Panc1 (cell line): ENCODE data around the gene CORO1C.

Source experiments
- POLR2AphosphoS5 ChIP-seq: IDR thresholded peaks from 2 replicates; pipeline ENCODE4 v1.6.1; 2012; ENCODE audit warnings: mild to moderate bottlenecking, low read depth, low read length, moderate library complexity
- SIN3A ChIP-seq: IDR thresholded peaks from 2 replicates; pipeline ENCODE4 v1.6.1; 2012; ENCODE audit warnings: low read depth, mild to moderate bottlenecking, low read length, moderate library complexity, borderline replicate concordance; ENCODE audit not compliant: insufficient read depth
- TCF7L2 ChIP-seq: IDR thresholded peaks from 2 replicates; pipeline ENCODE4 v1.6.1; 2011; ENCODE audit warnings: mild to moderate bottlenecking, low read depth, low read length, inconsistent platforms
- TF ChIP-seq, protein P1 (sequence below), 2 experiments: IDR thresholded peaks; 2 replicates each; pipeline ENCODE4 v1.6.1; 2011 to 2012; ENCODE audit warnings: low read depth in 2 of 2, control low read depth in 1 of 2, low read length in 1 of 2, mild to moderate bottlenecking in 1 of 2, moderate library complexity in 1 of 2; ENCODE audit not compliant: insufficient read depth in 1 of 2
- TF ChIP-seq, protein P2 (sequence below): fragments of 450-650 bp; IDR thresholded peaks from 2 replicates; pipeline ENCODE4 v1.5.1; 2017; ENCODE audit warnings: mild to moderate bottlenecking

DNA sequence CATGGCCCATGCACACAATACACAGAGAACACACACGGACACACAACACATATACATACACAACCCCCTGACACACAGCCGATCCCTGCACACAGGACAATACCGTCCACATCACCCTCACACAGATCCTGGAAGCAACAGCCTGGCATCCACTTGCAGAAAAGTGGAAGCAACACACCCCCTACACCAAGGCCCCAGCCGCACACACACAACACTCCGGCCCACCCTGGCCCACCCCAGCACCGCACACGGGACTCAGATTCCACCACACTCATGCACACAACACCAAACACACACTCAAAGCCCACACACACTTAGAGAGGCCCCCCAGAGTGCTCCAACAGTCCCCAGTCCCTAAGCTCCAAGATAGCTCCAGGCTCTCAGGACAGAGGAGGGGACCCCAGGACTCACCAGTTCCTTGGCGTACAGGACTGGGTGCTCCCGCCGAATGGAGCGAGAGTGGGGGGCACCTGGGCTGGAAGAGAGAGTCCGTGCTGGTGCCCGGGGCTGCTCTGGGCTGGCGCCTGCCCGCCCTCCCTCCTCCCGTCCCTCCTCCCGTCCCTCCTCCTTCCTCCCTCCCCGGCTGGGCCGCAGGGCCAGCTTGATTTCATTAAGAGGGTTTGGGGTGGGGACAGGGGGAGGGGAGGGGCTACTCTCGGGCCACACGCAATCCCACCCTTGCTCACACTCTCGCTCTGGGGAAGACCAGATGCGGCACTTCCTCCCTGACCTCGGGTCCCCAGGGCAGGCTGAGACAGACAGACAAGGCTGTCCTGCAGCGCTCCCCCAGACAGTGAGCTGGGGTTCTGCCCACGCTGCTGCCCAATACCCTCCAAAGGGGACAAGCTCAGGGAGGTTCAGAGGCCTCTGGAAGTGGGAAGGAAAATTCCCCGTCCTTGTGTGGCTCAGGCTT is 133.5 kb downstream of the CORO1C start, which contains the start of gene TMEM119:
- TF ChIP-seq, protein P1, sequence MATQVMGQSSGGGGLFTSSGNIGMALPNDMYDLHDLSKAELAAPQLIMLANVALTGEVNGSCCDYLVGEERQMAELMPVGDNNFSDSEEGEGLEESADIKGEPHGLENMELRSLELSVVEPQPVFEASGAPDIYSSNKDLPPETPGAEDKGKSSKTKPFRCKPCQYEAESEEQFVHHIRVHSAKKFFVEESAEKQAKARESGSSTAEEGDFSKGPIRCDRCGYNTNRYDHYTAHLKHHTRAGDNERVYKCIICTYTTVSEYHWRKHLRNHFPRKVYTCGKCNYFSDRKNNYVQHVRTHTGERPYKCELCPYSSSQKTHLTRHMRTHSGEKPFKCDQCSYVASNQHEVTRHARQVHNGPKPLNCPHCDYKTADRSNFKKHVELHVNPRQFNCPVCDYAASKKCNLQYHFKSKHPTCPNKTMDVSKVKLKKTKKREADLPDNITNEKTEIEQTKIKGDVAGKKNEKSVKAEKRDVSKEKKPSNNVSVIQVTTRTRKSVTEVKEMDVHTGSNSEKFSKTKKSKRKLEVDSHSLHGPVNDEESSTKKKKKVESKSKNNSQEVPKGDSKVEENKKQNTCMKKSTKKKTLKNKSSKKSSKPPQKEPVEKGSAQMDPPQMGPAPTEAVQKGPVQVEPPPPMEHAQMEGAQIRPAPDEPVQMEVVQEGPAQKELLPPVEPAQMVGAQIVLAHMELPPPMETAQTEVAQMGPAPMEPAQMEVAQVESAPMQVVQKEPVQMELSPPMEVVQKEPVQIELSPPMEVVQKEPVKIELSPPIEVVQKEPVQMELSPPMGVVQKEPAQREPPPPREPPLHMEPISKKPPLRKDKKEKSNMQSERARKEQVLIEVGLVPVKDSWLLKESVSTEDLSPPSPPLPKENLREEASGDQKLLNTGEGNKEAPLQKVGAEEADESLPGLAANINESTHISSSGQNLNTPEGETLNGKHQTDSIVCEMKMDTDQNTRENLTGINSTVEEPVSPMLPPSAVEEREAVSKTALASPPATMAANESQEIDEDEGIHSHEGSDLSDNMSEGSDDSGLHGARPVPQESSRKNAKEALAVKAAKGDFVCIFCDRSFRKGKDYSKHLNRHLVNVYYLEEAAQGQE (IDR thresholded peaks at IDR 0.05; ENCODE audit: insufficient read depth in 1 of 2, low read depth in 2 of 2, low read length in 1 of 2), result no peak
- TF ChIP-seq, protein P2, sequence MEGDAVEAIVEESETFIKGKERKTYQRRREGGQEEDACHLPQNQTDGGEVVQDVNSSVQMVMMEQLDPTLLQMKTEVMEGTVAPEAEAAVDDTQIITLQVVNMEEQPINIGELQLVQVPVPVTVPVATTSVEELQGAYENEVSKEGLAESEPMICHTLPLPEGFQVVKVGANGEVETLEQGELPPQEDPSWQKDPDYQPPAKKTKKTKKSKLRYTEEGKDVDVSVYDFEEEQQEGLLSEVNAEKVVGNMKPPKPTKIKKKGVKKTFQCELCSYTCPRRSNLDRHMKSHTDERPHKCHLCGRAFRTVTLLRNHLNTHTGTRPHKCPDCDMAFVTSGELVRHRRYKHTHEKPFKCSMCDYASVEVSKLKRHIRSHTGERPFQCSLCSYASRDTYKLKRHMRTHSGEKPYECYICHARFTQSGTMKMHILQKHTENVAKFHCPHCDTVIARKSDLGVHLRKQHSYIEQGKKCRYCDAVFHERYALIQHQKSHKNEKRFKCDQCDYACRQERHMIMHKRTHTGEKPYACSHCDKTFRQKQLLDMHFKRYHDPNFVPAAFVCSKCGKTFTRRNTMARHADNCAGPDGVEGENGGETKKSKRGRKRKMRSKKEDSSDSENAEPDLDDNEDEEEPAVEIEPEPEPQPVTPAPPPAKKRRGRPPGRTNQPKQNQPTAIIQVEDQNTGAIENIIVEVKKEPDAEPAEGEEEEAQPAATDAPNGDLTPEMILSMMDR, result no peak
- no peak for TF ChIP-seq POLR2AphosphoS5
- TF ChIP-seq TCF7L2, result no peak
- TF ChIP-seq SIN3A, result no peak
